H1 (cell line): ENCODE data around the gene DBR1.

Experiments used
- ATF3 ChIP-seq: IDR thresholded peaks from 2 replicates; pipeline ENCODE4 v1.6.1; 2011; ENCODE audit warnings: low read depth, mild to moderate bottlenecking, low read length; ENCODE audit not compliant: insufficient read depth
- CREB1 ChIP-seq: IDR thresholded peaks from 2 replicates; pipeline ENCODE4 v1.6.1; 2012; ENCODE audit warnings: inconsistent platforms
- CTCF ChIP-seq, 3 experiments: IDR thresholded peaks; 1 replicate in 2 of 3; 2 replicates in 1 of 3; pipeline versions ENCODE4 v1.5.1 to v1.6.1; 2011; ENCODE audit warnings: low read length in 3 of 3, mild to moderate bottlenecking in 3 of 3, inconsistent platforms in 2 of 3, low read depth in 1 of 3, moderate library complexity in 1 of 3; ENCODE audit not compliant: insufficient read depth in 1 of 3; ENCODE audit errors: control extremely low read depth in 1 of 3
- EP300 ChIP-seq, 2 experiments: IDR thresholded peaks; 1 replicate in 1 of 2; 2 replicates in 1 of 2; pipeline ENCODE4 v1.6.1; 2011 to 2012; ENCODE audit warnings: low read depth in 2 of 2, low read length in 2 of 2, mild to moderate bottlenecking in 2 of 2, borderline replicate concordance in 1 of 2, inconsistent platforms in 1 of 2, moderate library complexity in 1 of 2
- GTF2F1 ChIP-seq: IDR thresholded peaks from 2 replicates; pipeline ENCODE4 v1.6.1; 2012; ENCODE audit warnings: low read depth, low read length, improper control_type of control experiment, borderline replicate concordance
- HDAC2 ChIP-seq, 2 experiments: fragments of 300-600 bp in 1 of 2; sonication (generic) in 1 of 2; IDR thresholded peaks; 2 replicates each; pipeline ENCODE4 v1.6.1; 2011 to 2012; ENCODE audit warnings: low read depth in 2 of 2, low read length in 2 of 2, mild to moderate bottlenecking in 2 of 2, moderate library complexity in 2 of 2, borderline replicate concordance in 1 of 2, inconsistent platforms in 1 of 2
- HDAC6 ChIP-seq: IDR thresholded peaks from one replicate; pipeline ENCODE4 v1.7.1; 2012; ENCODE audit warnings: low read depth, mild to moderate bottlenecking, inconsistent platforms, low read length, moderate library complexity
- JUN ChIP-seq: IDR thresholded peaks from 2 replicates; pipeline ENCODE4 v1.6.1; 2011; ENCODE audit warnings: low read depth, mild to moderate bottlenecking, improper control_type of control experiment, low read length
- KDM1A ChIP-seq: fragments of 200-600, 300-600 bp; sonication (generic); IDR thresholded peaks from 2 replicates; pipeline ENCODE4 v1.7.1; 2016; ENCODE audit warnings: mild to moderate bottlenecking, low read length, borderline replicate concordance
- POLR2A ChIP-seq, 2 experiments: IDR thresholded peaks; 1 replicate in 1 of 2; 2 replicates in 1 of 2; pipeline ENCODE4 v1.6.1; 2011; ENCODE audit warnings: low read depth in 2 of 2, low read length in 2 of 2, mild to moderate bottlenecking in 2 of 2; ENCODE audit errors: control extremely low read depth in 1 of 2
- RNF2 ChIP-seq: fragments of 200-900, 300-1000 bp; sonication (generic); IDR thresholded peaks from 2 replicates; pipeline ENCODE4 v1.7.1; 2016; ENCODE audit warnings: borderline replicate concordance, low read depth, mild to moderate bottlenecking, antibody characterized with exemption, low read length; ENCODE audit not compliant: poor library complexity, severe bottlenecking; ENCODE audit errors: missing control alignments
- SRF ChIP-seq: IDR thresholded peaks from 2 replicates; pipeline ENCODE4 v1.6.1; 2011; ENCODE audit warnings: mild to moderate bottlenecking, low read depth, low read length, moderate library complexity

- TF ChIP-seq SRF (no peak), EP300 (IDR thresholded peaks at IDR 0.05; ENCODE audit: borderline replicate concordance in 1 of 2, low read depth in 2 of 2, low read length in 2 of 2) (no peak), ATF3 (no peak), HDAC2 (IDR thresholded peaks at IDR 0.05; ENCODE audit: borderline replicate concordance in 1 of 2, low read depth in 2 of 2, low read length in 2 of 2) (no peak), POLR2A (IDR thresholded peaks at IDR 0.05; ENCODE audit: control extremely low read depth in 1 of 2, low read depth in 2 of 2, low read length in 2 of 2) (no peak), CTCF (IDR thresholded peaks at IDR 0.05; ENCODE audit: control extremely low read depth in 1 of 3, insufficient read depth in 1 of 3, low read depth in 1 of 3, low read length in 3 of 3) (no peak), CREB1 (no peak), KDM1A (no peak), RNF2 (no peak), GTF2F1 (no peak), HDAC6 (no peak), JUN (no peak)
These were observed 35.0 kb downstream of the DBR1 start for GRCh38 chr3:138139691-138140090.
